ENCODE measurements around the gene CTDSP1.

- TF ChIP-seq, protein P1, sequence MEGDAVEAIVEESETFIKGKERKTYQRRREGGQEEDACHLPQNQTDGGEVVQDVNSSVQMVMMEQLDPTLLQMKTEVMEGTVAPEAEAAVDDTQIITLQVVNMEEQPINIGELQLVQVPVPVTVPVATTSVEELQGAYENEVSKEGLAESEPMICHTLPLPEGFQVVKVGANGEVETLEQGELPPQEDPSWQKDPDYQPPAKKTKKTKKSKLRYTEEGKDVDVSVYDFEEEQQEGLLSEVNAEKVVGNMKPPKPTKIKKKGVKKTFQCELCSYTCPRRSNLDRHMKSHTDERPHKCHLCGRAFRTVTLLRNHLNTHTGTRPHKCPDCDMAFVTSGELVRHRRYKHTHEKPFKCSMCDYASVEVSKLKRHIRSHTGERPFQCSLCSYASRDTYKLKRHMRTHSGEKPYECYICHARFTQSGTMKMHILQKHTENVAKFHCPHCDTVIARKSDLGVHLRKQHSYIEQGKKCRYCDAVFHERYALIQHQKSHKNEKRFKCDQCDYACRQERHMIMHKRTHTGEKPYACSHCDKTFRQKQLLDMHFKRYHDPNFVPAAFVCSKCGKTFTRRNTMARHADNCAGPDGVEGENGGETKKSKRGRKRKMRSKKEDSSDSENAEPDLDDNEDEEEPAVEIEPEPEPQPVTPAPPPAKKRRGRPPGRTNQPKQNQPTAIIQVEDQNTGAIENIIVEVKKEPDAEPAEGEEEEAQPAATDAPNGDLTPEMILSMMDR (IDR thresholded peaks at IDR 0.05) = no peak
- TF ChIP-seq POLR2AphosphoS5 (IDR thresholded peaks at IDR 0.05) (no peak), EP300 (IDR thresholded peaks at IDR 0.05) (no peak)
These were observed 37.1 kb upstream of the CTDSP1 start for GRCh38 chr2:218362606-218363005.
